Kidney (tissue), 22 donors: ENCODE results near the gene MBNL3. TPM values are rescaled to one million over a fixed set of nuclear protein-coding genes. Genes with fewer than 3 reads are reported as not detected.

Experiments
- DNase-seq, 5 donors: peaks; one replicate each; pipeline ENCODE4 v3.0.0-alpha.2; 2013 to 2020
- FAIRE-seq: peaks from 2 replicates; lab custom pipeline; 2012; peaks lifted over from hg19 to GRCh38; lab: Jason Lieb, UNC
- H3K27ac ChIP-seq, 2 donors: one replicate each; pipeline ENCODE4 v1.7.0; 2013; ENCODE audit warnings: low read depth in 2 of 2, low read length in 2 of 2, inconsistent platforms in 1 of 2
- H3K27me3 ChIP-seq: one replicate; pipeline ENCODE4 v1.7.1; 2013; ENCODE audit warnings: low read length, inconsistent platforms; ENCODE audit not compliant: control insufficient read depth, insufficient read depth
- H3K36me3 ChIP-seq, 3 donors: one replicate each; pipeline versions ENCODE4 v1.7.0 to v1.7.1; 2013; ENCODE audit warnings: low read length in 3 of 3, control low read depth in 1 of 3, inconsistent platforms in 1 of 3; ENCODE audit not compliant: insufficient read depth in 3 of 3, control insufficient read depth in 2 of 3
- H3K4me1 ChIP-seq, 3 donors: one replicate each; pipeline versions ENCODE4 v1.7.0 to v1.7.1; 2013; ENCODE audit warnings: low read length in 3 of 3, inconsistent platforms in 1 of 3, low read depth in 1 of 3; ENCODE audit not compliant: control insufficient read depth in 2 of 3, insufficient read depth in 2 of 3
- H3K4me3 ChIP-seq, 3 donors: one replicate each; pipeline versions ENCODE4 v1.7.0 to v1.8.1; 2013; ENCODE audit warnings: low read length in 3 of 3, control low read depth in 1 of 3, inconsistent platforms in 1 of 3
- H3K9ac ChIP-seq, 3 donors: one replicate each; pipeline versions ENCODE4 v1.7.0 to v1.7.1; 2013; ENCODE audit warnings: low read length in 3 of 3, control low read depth in 1 of 3, inconsistent platforms in 1 of 3
- H3K9me3 ChIP-seq, 3 donors: one replicate each; pipeline versions ENCODE4 v1.7.0 to v1.7.1; 2013; ENCODE audit warnings: low read length in 3 of 3, control low read depth in 1 of 3, inconsistent platforms in 1 of 3; ENCODE audit not compliant: control insufficient read depth in 2 of 3, insufficient read depth in 1 of 3
- CTCF ChIP-seq: IDR thresholded peaks from 3 replicates; pipeline ENCODE4 v1.5.1; 2012; ENCODE audit warnings: mild to moderate bottlenecking, moderate library complexity, borderline replicate concordance; ENCODE audit not compliant: insufficient read depth; ENCODE audit errors: extremely low read depth
- intact Hi-C: fragments of 100-400 bp; cut with DNase I; formaldehyde crosslinking; loops from one replicate; pipeline ENCODE4 v1.11.1; 2022
- long read RNA-seq, 10 donors: library from polyadenylated mRNA in 1 of 10; unstranded in 1 of 10; transcript quantifications; one replicate each; pipeline ENCODE4 v2.0.0 and lab custom pipeline, GENCODE V29; 2021 to 2026
- polyA plus RNA-seq: library from polyadenylated mRNA; stranded (reverse); fragments of 350-450 nt; fragmentation: Illumina TruSeq; extraction: RNeasy Lipid Tissue Mini Kit (QIAGEN cat#74804); gene quantifications from one replicate; pipeline ENCODE4 v1.2.3, GENCODE V29; 2014; ENCODE audit warnings: low read depth, low replicate concordance; ENCODE audit not compliant: insufficient read depth
- total RNA-seq: library from RNA; stranded (reverse); fragmentation: NEBNext Ultra II Directional; extraction: Animal tissue kit (Norgen Biotek cat#: 25700); gene quantifications from one replicate; pipeline ENCODE4 v1.2.1, GENCODE V29; 2021
- donor health status: control.
- donor health status: control.
- donor health status: control.
- donor health status: control.
- donor health status: control.
- donor health status: DM: yes; HTN: yes; CAD: no.
- donor health status: Normal renal cell carcinoma (clear cell type).

MBNL3 gene
- total RNA-seq (34.5 TPM), polyA plus RNA-seq (3.3 TPM)
- long read RNA-seq, donor 1, partial matches to known transcripts, result 0 of 1 reads
- long read RNA-seq, donor 1, other reads (novel, unspliced or antisense), result 0 of 1 reads
- long read RNA-seq, donor 2, result 0 reads
- long read RNA-seq, donor 3, full-length matches to known transcripts, result 1 of 1 reads
- long read RNA-seq, donor 3, partial matches to known transcripts, result 0 of 1 reads
- long read RNA-seq, donor 3, other reads (novel, unspliced or antisense), result 0 of 1 reads
- long read RNA-seq, donor 4, result 0 reads
- long read RNA-seq, donor 5, result 0 reads
- long read RNA-seq, donor 6, partial matches to known transcripts, result 0 of 1 reads
- long read RNA-seq, donor 6, other reads (novel, unspliced or antisense), result 0 of 1 reads
- long read RNA-seq, donor 7, partial matches to known transcripts, result 2 of 4 reads
- long read RNA-seq, donor 7, other reads (novel, unspliced or antisense), result 2 of 4 reads
- long read RNA-seq, donor 8, result 0 reads
- long read RNA-seq, donor 9, result 0 reads
- long read RNA-seq, donor 10, result 0 reads

DNA sequence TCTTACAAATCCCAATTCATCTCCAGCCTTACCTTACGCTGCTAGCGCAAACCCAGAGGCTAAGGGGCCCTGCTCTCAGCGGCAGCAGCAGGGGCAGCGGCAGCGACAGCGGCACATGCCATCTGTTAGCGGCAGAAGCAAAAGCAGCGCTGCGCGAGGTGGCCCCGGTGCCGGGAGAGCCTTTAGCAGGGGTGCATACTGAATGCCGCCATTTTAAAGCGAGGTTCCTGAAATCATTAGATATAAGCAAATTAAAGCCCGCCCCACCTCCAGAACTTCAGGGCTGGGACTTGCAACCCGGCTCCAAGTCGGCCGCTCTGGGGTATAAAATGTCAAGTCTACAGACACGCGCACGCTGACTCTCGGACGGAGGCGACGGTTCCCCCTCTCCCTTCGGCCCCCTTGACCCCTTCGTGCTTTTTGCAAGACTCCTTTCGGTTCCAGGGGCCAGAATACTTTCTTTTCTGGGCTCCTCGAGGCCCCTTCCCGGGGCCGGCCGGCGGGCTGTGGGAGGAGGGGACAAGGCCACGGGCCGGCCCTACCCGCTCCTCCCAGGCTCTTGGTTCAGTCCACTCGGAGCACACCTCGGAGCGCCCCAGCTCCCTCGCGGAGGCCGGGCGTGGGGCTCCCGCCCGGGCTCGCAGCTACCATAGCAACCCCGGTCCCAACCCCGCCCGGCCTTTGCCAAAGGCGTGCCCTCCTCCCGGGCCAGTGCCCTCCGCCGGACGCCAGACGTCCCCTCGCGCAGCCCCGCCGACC lies at the start of gene MBNL3:
Gene MBNL3, minus strand, starts transcription at position 220 of the 759 bp plus-strand sequence. CDS start 49,427 bp downstream, outside the sequence.
- TF ChIP-seq CTCF, result no peak
- H3K4me1 ChIP-seq, result peaks cover 0 to 3% (median 0%) of the 10 kb centered on the region in 3 donors
- FAIRE-seq (no peak), DNase-seq (peak; percentile 77 to 91 (median 80))
- H3K9ac ChIP-seq, result peak within 1 kb of the TSS; percentile 32 to 67 (median 49)
- peak within 1 kb of the TSS; percentile 80 to 85 for H3K27ac ChIP-seq
- peaks cover 3% of the 10 kb centered on the region for H3K27me3 ChIP-seq
- peak within 1 kb of the TSS; percentile 73 to 83 (median 77) for H3K4me3 ChIP-seq
- H3K36me3 ChIP-seq, result no peaks in the 10 kb centered on the region
- intact Hi-C loops, result no loop called here
- H3K9me3 ChIP-seq, result no peaks in the 10 kb centered on the region

DNA sequence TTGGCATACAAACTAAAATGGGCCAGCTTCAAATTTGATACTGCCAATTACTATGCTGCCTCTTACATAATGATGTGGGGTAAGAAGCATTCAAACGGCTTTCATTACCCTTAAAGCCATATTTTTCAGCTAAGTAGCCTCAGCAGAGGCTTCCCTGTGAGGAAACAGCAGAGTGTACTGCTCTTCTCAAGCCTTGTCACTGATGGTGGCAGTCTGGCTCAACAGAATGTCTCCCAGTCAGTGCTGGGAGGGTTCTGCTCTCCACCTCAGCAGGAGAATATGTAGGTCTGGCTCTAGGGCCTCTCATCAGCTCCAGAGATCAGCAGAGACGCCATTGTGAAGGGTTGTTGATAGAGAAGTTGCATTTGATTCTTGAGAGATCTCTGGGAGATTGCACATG lies 44.6 kb upstream of the MBNL3 start:
- intact Hi-C loops, result no loop called here

DNA sequence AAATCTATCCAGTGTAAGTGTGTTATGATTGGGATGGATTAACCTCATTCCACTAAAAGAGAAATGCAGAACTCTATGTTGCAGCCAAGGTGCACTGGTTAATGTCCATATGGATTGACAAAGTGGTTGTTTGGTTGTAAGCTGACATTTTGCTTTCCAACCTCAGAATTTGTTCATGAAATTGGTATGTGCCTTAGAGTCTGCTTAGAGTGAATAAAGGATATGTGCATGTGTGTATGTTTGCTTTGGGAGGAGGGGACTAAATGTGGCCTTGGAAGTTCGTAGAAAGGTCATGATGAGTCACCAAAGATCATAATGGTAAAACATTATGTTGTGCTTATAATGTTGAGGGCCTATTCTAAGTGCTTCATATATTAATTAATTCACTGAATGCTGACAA lies 44.1 kb upstream of the MBNL3 start:
- FAIRE-seq, result no peak

More for the DNA sequence above, 44.6 kb upstream of the MBNL3 start:
- Histone ChIP-seq H3K4me1 (no peaks in the 10 kb centered on the region), H3K9ac (no peak overlapping the region), H3K4me3 (no peak overlapping the region), H3K27me3 (peaks cover 8% of the 10 kb centered on the region), H3K36me3 (no peaks in the 10 kb centered on the region), H3K9me3 (no peaks in the 10 kb centered on the region), H3K27ac (no peak overlapping the region)
- DNase-seq, result no peak
- no peak for FAIRE-seq
- TF ChIP-seq CTCF, result no peak

More for the DNA sequence above, 44.1 kb upstream of the MBNL3 start:
- Histone ChIP-seq H3K27ac (no peak overlapping the region), H3K4me1 (no peaks in the 10 kb centered on the region), H3K36me3 (no peaks in the 10 kb centered on the region), H3K9me3 (no peaks in the 10 kb centered on the region), H3K4me3 (no peak overlapping the region), H3K9ac (no peak overlapping the region), H3K27me3 (peaks cover 8% of the 10 kb centered on the region)
- no peak for DNase-seq
- no peak for TF ChIP-seq CTCF
- intact Hi-C loops, result no loop called here
